ENCODE measurements around the gene JOSD2.

DNA sequence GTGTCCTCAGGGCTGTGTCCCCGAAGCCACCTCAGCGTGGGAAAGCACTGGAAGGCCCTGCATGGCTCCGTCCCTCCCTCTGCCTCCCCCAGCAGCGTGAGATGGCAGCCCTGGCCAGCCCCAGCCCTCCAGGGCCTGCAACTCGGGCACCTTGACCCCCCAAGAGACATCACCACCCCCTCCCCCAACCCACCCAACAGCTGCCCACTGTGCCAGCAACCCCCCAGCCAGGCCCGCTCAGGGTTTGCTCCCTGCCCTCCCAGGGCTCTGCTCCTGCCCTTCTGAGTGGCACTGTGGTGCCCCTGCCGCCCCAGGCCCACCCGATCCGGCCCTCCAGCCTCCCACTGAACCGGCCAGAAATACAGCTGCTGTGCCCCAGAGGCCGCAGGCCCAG is 4.2 kb upstream of the JOSD2 start:
- TF ChIP-seq, protein P1, sequence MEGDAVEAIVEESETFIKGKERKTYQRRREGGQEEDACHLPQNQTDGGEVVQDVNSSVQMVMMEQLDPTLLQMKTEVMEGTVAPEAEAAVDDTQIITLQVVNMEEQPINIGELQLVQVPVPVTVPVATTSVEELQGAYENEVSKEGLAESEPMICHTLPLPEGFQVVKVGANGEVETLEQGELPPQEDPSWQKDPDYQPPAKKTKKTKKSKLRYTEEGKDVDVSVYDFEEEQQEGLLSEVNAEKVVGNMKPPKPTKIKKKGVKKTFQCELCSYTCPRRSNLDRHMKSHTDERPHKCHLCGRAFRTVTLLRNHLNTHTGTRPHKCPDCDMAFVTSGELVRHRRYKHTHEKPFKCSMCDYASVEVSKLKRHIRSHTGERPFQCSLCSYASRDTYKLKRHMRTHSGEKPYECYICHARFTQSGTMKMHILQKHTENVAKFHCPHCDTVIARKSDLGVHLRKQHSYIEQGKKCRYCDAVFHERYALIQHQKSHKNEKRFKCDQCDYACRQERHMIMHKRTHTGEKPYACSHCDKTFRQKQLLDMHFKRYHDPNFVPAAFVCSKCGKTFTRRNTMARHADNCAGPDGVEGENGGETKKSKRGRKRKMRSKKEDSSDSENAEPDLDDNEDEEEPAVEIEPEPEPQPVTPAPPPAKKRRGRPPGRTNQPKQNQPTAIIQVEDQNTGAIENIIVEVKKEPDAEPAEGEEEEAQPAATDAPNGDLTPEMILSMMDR (IDR thresholded peaks at IDR 0.05; ENCODE audit: insufficient read depth, low read length, poor library complexity, severe bottlenecking): no peak
- TF ChIP-seq EZH2phosphoT487 (conservative IDR thresholded peaks at IDR 0.05; ENCODE audit: low read length): no peak

Measured in SU-DHL-6 (cell line).